ENCODE measurements around the gene ESPL1.

Gene ESPL1

GRCh38 chr12:53251477-53252348, 16.4 kb upstream of the ESPL1 start:
- Histone ChIP-seq H3K79me2 (no peaks in the 10 kb centered on the region), H2AFZ (peak overlapping the region; percentile 99), H3K27me3 (ENCODE audit: control insufficient read depth, insufficient read depth, low read length) (no peaks in the 10 kb centered on the region), H3K9me3 (ENCODE audit: control insufficient read depth, low read length) (no peaks in the 10 kb centered on the region), H3K9ac (peak overlapping the region; percentile 89), H3K27ac (peak overlapping the region; percentile 89), H3K4me1 (peaks cover 9% of the 10 kb centered on the region), H3K36me3 (ENCODE audit: control insufficient read depth, insufficient read depth, low read length) (no peaks in the 10 kb centered on the region), H3K4me3 (ENCODE audit: low read depth, low read length) (peak overlapping the region; percentile 82), H3K4me2 (ENCODE audit: low read length) (peak overlapping the region; percentile 95)
- peak; percentile 34 for TF ChIP-seq CTCF (IDR thresholded peaks at IDR 0.05)

DNA sequence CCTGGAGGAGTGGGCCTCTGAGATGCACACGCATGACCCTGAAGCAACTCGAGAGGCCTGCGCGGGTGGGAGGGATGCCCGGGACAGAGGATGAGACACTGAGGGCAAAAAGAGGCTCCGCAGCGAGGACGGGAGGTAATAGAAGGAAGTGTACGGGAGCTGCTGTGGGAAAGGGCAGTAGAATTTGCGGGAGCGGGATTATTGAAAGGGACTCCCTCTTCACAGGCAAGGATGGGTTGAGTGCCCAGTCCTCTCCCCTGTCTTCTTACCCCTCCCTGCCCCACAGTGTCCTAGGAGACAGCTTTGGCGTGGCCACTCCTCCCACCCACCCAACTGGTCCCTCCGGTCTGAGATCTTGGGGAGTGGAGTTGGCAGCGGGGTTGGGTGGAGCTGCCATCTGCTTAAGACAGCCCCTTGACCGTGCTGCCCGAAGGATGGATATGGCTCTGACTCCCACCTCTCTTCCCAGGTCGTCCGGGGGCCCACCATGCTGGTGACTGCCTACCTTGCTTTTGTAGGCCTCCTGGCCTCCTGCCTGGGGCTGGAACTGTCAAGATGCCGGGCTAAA, 15.7 kb upstream of the ESPL1 start:
- Histone ChIP-seq H3K79me2 (no peaks in the 10 kb centered on the region), H3K4me2 (ENCODE audit: low read length) (peak overlapping the region; percentile 77), H3K36me3 (ENCODE audit: control insufficient read depth, insufficient read depth, low read length) (no peaks in the 10 kb centered on the region), H3K9me3 (ENCODE audit: control insufficient read depth, low read length) (no peaks in the 10 kb centered on the region), H3K4me1 (peaks cover 9% of the 10 kb centered on the region), H3K27ac (peak overlapping the region; percentile 89), H3K27me3 (ENCODE audit: control insufficient read depth, insufficient read depth, low read length) (no peaks in the 10 kb centered on the region), H3K9ac (peak overlapping the region; percentile 89), H2AFZ (peak overlapping the region; percentile 99), H3K4me3 (ENCODE audit: low read depth, low read length) (peak overlapping the region; percentile 82)
- no peak for TF ChIP-seq CTCF (IDR thresholded peaks at IDR 0.05)

- TF ChIP-seq CTCF (IDR thresholded peaks at IDR 0.05), result no peak
- no peak overlapping the region for H3K9ac ChIP-seq
- H3K4me1 ChIP-seq, result peaks cover 9% of the 10 kb centered on the region
- no peak overlapping the region for H3K4me2 ChIP-seq (ENCODE audit: low read length)
- H3K27me3 ChIP-seq (ENCODE audit: control insufficient read depth, insufficient read depth, low read length), result no peaks in the 10 kb centered on the region
- no peak overlapping the region for H3K27ac ChIP-seq
- no peaks in the 10 kb centered on the region for H3K36me3 ChIP-seq (ENCODE audit: control insufficient read depth, insufficient read depth, low read length)
- H3K79me2 ChIP-seq, result no peaks in the 10 kb centered on the region
- H3K4me3 ChIP-seq (ENCODE audit: low read depth, low read length), result no peak overlapping the region
- no peaks in the 10 kb centered on the region for H3K9me3 ChIP-seq (ENCODE audit: control insufficient read depth, low read length)
- H2AFZ ChIP-seq, result no peak overlapping the region
Measured at GRCh38 chr12:53253298-53253697, 14.8 kb upstream of the ESPL1 start.

DNA sequence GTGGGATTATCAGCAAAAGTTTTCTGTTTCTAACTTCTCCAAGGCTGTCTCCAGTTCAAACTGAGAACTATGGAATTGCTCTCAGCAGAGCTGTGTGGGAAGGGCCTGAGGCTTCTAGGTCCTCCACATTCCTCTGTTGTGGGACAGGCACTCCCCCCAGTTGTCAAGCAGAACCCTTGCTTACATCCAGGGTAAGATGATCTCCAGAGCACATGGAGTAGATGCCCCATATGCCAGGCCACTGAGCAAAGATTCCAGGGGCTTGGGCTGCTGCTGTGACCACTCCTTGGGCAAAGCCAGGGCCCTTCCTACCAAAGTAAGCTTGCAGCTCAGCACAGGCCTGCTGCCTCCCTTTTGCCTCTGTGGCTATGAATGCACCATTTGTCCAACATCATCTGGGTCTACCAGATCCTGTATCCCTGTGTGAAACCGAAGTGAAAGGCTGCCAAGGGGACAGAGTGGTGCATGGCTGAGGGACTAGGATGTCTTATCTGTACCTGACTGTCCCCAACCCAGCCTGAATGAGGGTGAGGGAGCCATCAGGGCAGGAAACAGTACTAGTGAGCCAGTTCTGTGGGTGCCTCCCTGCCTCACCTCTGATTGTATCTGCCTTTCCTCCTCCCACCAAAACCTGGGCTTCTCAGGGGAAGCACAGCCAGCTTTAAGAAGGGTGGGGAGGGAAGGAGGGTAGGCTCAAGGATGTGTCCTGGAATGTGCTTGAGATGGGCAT, 13.1 kb upstream of the ESPL1 start:
- H3K36me3 ChIP-seq (ENCODE audit: control insufficient read depth, insufficient read depth, low read length), result no peaks in the 10 kb centered on the region
- H3K27me3 ChIP-seq (ENCODE audit: control insufficient read depth, insufficient read depth, low read length), result no peaks in the 10 kb centered on the region
- H3K4me3 ChIP-seq (ENCODE audit: low read depth, low read length), result no peak overlapping the region
- TF ChIP-seq CTCF (IDR thresholded peaks at IDR 0.05), result no peak
- no peak overlapping the region for H3K4me2 ChIP-seq (ENCODE audit: low read length)
- H3K4me1 ChIP-seq, result peaks cover 9% of the 10 kb centered on the region
- no peaks in the 10 kb centered on the region for H3K9me3 ChIP-seq (ENCODE audit: control insufficient read depth, low read length)
- no peak overlapping the region for H3K9ac ChIP-seq
- H2AFZ ChIP-seq, result no peak overlapping the region
- no peak overlapping the region for H3K27ac ChIP-seq
- H3K79me2 ChIP-seq, result no peaks in the 10 kb centered on the region

Measured in parathyroid adenoma (tissue), 2 donors.